GM21360 (cell line): ENCODE measurements around the gene RNASE7.
"Not testable (repeated sequence)": the region's sequence is repeated elsewhere in the genome, so short reads cannot be mapped to it uniquely, and the experiment has no call there.

ENCODE experiments used
- ATAC-seq: cut with Tn5 transposase; IDR thresholded peaks from one replicate; pipeline ENCODE4 v1.9.1; 2021; ENCODE audit warnings: mild to moderate bottlenecking, moderate library complexity; ENCODE audit not compliant: unreplicated experiment

RNASE7 gene

DNA sequence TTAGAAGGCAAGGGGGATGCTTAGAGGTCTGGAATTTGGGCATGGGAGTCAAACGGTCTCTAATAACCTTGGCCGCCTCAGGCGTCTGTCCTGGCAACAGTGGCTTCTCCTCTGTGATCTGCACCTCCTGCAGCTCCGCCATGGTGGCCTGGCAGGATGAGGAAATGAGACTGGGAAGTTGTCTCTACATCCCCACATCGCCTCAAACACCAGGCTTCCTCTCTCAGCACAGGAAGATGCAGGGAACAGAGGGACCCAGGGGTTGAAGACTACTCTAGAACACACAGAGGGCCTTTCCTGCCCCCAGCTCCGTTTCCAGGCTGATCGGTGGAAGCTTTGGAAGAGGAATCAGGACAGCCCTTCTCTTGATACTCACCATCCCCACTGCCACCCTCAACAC lies 19.0 kb upstream of the RNASE7 start:
- no peak for ATAC-seq

DNA sequence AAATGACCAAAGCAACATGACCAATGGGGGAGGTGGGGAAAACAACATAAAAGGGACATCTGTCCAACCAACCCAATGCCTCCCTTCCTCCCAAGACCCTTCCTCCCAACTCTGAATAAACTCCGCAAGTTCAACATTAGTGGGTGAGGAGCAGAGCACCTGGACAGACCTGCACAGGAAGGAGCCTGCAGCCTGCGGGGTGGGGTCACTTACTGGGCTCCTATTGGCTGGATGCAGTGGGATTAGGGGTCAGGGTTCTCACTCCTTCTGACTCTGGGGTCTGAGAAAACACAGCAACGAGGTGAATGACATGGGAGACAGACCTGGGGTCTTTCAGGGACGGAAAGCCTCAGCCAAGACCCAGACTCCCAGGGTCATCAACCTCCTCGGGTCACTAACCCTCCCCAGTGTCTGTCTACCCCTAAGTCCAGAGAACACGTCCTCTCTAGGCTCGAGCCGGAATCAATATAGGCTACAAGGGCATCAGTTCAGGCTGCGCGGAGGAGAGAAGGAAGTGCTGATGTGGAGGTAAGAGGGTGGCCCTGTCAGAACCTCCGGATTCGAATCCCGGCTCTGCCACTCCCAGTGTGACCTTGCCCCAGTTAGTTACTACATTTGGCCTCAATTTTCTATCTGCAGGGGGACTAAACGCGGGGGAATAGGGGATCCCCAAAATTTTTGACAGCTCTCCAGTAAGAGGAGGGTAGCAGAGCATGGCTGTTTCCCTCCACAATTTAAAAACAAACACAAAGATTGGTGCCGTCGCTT lies 18.2 kb upstream of the RNASE7 start:
- no peak for ATAC-seq

DNA sequence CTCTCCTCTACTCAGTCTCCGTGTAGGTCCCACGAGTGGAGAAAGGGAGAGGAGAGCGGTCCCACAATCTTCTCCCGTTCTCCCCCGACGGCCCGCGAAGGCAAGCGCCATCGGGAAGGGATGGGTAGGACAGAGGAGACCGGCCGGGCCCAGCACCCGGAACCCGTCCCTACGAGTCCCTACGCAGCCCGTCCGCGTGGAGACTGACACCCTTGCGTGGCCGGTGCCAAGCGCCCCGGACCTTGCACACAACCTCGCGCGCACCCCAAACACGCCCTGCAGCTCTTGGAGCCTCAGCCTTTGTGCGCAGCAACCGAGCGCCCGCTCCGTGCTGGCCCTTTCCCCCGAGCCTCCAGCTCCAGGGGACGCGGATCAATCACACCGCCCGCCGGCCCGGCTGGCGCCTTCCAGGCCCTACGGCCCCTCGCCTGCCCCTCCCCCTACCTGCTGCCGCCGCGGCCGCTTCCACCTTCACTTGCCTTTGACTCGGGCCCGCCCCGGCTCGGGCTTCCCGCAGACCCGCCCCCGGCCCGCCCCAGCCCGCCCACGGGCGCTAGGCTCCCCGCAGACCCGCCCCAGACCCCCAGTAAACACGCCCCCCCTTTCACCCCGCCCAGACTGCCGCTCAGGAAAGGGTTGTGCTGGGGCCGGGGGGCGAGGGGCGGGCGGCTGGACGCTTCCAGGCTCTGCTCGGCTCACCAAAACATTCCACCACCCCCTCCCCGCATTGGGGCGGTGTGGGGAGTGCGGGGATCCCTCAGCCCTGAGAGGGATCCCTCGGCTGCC lies 17.4 kb upstream of the RNASE7 start, which contains the start of gene NDRG2:
TSS of gene NDRG2 (minus strand) at position 477 of the 786 bp plus-strand sequence. CDS start 1,746 bp downstream, outside the sequence.
- ATAC-seq: no peak

DNA sequence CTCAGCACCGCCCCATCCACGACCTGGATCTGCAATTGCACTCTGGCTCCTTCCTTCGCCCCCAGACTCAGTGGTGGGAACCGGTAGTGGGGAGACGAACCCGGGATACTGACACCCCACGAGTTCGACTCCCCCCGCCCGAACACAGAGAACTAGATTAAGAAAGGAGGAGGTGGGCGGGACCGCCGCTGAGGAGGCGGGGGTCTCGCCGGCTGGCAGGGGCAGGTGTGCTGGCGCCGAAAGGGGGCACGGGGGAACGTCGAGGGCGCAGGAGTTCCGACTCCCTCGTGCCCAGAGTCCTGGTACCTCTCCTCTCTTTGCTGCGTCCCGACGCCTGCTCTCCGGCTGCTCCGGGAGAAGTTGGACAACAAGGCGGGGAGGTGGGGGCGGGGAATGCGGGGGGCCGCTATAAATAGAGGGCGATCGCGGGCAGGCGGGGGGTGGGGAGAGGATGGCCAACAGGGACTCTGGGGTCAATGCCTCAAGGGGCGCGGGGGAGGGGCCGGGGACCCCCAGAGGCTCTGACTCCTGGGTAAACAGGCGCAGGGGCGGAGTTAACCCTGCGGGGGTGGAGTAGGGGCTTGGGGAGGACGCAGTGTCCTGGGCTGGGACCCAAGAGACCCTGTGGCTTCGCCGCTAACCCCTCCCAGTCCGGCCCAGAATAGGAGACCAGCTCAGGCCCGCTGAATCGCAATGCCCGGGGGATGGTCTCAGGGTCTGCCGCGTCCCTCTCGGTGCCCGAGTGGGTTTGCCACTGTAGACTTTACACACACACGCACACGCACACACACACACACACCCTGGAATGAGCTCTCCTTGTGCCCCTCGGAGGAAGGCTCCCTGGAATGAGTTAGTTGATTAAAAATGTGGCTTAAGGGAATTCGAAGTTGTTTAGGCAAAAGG lies 16.5 kb upstream of the RNASE7 start:
- ATAC-seq: no peak

DNA sequence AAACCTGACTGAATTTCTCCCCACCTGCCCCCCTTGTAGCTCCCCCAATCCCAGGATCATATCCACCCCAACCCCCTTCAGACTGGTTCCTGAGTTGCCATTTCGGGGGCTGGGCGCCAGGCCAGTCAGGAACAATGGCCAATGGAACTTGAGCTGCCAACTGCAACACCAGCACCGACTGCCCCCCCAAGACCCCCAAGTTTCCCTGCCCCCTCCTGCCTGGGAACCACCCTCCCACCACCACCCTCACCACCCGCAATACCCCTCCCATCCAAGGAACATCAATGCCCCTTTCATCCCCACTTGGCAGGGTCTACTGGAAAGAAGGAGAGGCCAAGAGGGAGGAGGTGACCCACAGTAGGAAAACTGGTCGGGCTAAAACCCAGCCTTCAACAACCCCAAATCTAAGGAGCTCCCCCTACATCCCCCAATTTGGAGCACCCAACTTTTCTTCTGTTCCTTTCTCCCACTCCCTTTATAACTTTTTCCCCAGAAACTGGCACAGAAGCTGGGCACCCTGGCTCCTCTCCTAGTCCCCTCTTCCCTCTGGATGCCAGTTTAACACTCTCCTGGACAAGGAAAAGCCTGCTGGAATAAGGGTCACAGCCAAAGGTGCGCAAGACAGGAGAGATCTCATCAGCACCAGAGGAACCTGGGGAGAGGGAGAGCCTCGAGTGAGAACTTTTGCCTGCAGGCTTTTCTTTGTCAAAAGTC lies 15.7 kb upstream of the RNASE7 start:
- ATAC-seq: no peak

DNA sequence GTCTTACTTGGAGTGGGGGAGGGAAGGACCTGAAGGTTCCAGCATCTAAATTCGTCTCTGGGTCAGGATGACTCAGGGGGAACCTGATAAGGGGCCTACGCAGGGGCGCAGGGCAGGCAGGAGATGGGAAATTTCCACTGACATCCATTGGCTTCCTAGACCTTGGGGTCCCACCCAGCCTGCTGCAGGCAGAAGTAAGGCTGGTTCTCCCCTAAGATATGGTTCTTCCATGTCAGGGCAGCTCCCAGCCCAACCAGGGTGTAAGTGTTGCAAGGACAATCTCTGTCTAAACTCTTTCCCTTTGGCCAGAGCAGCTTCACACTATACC lies 15.2 kb upstream of the RNASE7 start:
- ATAC-seq: no peak

DNA sequence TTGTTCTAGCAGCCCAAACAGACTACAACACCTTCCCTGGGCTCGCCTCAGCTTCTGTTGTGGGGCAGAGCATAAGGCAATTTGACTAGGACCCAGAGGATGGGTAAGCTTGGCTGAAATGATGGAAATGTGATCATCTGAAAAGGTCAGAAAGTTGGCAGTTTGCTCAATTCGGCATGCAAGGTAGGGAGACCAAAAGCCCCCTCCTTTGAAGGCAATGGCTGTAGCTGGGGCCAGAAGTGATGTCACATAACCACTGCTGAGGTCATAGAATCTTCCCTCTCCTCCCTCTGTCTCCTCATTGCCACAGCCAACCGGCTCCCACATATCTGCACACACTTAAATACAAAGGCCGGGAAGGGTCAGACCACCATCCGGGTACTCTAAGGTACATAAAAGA lies 12.2 kb upstream of the RNASE7 start, which contains the start of gene TPPP2:
TSS of gene TPPP2 (plus strand) at position 301 of the 400 bp plus-strand sequence. CDS start 365 bp downstream, outside the sequence.
- ATAC-seq: no peak

DNA sequence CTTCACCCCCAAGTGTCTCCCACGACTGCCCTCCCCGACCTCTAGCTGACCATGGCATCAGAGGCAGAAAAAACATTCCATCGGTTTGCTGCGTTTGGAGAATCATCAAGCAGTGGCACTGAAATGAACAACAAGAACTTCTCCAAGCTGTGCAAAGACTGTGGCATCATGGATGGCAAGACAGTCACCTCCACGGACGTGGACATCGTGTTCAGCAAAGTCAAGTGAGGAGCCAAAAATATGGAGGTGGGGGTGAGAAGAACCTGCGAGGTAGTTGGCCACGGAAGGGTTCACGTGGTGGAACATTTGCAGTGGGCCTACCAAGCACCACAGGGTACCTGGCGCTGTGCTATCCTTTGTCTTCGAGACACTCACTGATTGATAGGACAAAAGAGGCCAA lies 11.6 kb upstream of the RNASE7 start:
- ATAC-seq: no peak

DNA sequence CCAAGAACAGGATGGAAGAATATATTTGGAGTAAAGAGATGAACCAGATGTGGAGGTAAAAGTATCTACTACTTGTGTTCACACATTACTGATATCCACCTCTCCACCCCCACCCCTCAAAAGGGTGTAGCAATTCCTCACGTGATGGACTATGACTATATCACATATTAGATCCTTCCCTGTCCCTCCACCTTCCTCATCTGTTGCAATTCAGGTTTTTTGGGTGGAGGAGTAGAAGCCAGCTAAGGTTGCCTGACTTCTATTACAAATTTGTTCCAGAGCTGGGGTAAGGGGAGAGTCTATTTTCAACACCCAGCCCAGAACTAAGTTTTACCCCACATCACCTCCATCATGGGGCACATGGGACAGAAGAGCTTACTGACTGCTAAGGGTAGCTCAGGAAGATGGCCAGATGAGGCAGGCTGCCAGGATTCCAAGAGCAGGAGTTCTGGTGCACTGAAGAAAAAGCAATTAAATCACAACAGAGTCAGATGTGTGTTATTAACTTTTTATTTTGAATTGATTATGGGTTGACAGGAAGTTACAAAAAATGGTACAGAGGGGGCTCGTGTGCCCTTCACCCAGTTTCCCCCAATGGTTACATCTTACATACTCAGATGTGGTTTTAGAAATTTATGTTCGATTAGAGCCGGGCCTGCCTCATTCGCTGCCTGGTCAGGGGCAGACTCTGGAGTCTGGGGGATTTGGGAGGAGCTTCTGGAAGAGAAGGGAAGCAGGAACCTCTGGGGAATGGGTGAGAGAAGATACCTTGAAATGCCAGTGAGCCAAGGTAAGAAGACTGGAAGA lies 9.6 kb upstream of the RNASE7 start:
- ATAC-seq: no peak

DNA sequence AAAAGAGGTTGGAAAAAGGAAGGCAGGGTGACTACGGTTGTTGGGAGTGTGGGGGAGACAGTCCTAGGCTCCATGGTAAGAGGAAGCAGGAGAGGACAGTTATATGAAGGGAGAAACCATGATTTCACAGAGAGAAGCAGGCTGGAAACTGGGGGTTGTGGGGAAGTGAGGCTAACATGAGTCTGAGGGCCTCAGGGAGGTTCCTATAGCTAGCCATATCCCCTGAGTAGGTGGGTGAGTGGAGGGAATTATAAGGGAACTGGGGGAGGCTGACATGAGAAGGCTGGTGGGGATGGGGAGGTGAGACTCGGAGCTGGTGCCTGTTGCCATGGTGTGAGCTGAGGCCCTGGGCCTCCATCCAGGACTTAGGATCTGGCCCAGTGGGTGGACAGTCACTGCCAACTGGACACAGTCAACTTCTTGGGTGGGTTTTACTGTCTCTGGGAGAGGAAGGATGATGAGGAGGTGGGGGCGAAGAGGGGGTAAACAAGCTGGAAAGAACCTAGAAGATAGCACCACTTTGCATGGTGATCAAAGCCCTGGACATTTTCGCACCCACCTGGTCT lies 8.9 kb upstream of the RNASE7 start:
- no peak for ATAC-seq

DNA sequence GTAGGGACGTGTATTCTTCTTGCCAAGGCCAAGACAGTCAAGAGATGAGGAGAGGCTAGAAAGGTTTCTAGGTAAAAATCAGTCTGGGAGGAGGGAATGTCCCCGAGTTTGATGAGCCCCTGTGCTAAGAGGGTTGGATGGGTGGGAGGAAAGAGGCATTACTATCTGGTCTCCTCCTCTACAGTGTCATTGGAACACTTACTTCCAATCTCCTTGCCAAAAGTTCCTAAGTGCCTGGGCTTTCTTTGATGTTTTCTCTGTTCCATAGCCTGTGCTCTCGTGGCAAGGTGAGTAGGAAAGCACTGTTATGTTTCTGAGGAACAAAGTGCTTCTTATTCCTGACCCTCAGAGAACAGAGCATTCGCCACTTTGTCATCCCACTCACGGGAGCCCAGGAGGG lies 7.5 kb upstream of the RNASE7 start, which contains the start of gene RNASE13:
TSS of gene RNASE13 (minus strand) at position 101 of the 400 bp plus-strand sequence. CDS start 519 bp downstream, outside the sequence.
- ATAC-seq: no peak

DNA sequence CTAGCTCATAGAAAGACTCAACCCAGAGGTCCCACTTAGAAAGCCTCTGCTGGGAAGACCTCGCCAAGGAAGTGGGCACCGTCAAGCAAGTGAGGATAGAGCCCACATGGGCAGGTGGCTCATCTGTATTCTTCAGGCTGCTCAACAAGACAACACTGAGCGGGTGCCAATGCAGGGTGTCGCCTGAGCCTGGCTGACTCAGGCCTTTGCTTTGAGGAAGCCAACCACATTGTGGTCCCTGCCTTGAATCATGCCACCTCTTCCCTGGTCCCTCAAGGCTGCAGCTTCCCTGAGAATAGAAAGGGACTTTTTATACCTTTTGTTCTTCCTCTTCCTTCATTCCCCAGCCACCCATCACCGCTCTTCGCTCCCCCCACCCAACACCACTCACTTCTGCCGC lies 5.4 kb upstream of the RNASE7 start:
- ATAC-seq: no peak

DNA sequence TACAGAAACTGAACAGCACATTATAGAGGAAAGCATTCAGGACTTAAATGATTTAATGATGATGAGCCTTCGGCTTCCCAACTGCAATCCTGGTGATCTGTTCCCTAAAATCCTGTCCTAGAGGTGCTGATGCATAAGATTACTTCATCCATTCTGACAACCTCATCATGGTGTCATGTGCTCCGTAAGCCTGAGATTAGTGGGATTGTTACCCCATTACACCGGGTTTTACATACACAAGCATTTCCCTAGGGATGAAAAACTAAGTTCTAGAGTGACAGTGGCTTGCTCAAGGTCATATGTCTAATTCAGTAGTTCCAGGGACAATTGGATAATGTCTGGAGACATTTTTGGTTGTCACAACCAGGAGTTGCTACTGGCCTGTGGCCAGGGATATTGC lies 5.0 kb upstream of the RNASE7 start:
- no peak for ATAC-seq

DNA sequence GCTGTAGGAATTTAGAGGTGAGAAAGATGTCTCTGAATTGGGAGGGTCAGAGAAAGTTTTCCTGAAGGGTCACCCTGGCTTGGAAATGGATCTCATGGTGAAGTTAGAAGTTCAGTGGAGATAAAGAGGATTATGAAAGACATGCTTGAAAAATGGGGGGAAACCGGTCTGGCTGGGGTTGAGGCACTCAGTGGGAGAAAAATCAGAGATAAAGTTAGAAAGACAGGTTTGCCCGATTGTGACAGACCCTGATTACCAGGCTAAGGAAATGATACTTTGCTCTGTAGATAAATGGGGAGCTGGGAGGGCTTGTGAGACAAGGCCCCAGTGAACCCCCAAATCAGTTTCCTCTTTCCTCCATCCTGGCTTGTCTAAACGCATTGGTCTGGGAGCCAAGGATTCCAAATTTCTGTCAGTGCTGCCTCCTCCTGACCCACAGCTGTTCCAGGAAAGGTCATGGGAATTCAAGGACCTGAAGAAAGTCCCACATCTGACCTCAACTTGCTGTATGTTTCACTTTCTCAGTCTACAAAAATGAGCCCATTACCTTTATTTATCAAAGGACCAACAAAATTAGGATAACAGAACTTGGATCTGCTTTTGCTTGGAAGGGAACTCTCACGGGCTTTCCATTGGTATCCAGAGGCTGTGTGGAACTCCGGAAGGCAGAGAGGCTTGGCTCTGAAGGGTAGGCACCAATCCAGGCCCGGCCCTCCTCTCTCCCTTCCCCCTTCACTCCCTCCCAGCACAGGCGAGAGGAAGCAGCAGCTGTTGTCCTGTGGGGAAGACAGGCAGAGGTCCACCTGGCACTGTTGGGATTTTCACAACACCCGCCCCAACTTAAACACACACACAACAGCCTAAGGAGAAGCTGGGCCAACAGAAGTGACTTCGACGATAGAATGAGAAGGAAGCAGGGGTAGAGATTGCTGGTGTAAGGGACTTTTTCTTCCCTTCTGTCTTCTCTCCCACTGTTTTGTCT lies 3.4 kb upstream of the RNASE7 start:
- ATAC-seq: no peak

DNA sequence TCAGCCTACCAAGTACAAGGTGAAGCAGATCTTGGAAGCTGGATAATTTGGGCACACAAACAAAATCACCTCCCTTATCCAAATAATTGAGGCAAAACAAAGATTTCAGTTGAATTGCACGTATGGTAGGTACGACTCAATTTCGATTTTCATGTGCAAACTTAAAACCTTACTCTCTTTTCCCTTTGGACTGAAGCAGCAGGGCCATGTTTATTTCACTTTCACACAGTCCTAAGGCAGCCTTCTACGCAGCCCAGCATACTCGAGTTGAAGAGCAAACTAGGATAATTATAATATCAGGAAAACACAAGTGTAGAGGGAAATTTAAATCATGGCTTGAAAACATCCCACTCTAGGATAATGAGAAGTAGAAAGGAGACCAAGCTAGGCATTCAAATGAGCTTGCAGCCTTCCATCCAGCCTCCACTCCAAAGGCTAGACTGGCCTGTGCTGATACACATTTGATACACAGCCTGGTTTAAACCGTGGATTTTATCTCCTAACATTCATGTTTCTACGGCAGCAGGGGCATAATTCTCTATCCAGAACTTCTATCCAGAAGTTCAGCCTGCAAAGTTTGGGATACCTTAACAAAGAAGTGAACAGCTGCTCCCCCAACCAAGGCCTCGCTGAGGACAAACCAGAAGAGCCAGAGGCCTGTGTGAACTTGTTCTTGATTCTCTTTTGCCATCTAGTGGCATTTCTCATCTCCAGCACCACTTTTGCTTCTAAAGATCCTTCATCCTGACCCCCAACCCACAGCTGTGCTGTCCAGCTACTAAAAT lies 2.4 kb upstream of the RNASE7 start:
- no peak for ATAC-seq

DNA sequence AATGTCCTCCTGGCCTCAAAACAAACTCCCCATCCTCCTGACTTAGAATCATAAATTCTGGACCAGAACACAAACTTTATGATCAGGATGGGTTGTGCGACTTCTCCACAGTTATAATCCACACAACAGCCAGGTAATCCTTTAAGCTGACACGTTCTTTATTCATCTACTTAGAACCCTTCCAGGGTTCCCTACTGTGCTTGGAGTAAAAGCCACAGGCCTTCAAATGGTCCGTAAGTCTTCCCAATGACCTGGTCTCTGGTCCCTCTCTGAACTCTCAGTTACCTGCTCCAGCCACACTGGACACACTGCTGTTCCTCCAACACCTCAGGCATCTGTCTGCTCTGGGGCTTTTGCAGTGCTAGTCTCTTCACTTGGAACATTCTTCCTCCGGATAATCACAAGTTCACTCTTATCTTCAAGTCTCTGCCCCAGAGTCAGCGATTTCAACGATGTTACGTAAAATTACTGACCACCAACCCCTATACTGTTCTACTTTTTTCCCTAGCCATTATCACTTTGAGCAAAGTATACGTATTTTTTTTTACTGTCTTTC lies 1.7 kb upstream of the RNASE7 start:
- ATAC-seq: no peak

DNA sequence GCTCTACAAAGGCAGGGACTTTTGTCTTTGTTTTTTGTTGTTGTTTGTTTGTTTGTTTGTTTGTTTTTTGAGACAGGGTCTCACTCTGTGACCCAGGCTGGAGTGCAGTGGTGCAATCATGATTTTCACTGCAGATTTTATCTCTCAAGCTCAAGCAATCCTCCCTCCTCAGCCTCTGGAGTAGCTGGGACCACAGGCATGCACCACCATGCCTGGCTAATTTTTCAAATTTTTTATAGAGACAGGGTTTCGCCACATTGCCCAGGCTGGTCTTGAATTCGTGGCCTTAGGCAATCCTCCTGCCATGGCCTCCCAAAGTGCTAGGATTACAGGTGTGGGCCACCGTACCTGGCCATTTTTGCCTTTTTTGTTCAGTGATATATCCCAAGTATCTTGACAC lies 1.2 kb upstream of the RNASE7 start:
- ATAC-seq: not testable (repeated sequence)
